K562 (cell line): ENCODE results near the gene TMEM50B. TPM values are rescaled to one million over a fixed set of nuclear protein-coding genes. Genes with fewer than 3 reads are reported as not detected.

Source experiments
- ATAC-seq: fragments of 200-7000 bp; cut with Tn5 transposase; 3 replicates; pipeline ENCODE4 v1.9.1; 2020; ENCODE audit warnings: moderate library complexity
- BruUV-seq: library from RNA; stranded (reverse); fragments of 400-500 nt; replicated peaks from 2 replicates; lab custom pipeline; 2021; lab: Mats Ljungman, UMichigan
- CTCF ChIA-PET: fragments of 300-600 bp; formaldehyde crosslinking; extraction: SDS; loops from one replicate; lab custom pipeline; 2021; ENCODE audit warnings: low intra/inter-chr PET ratio; lab: Yijun Ruan, JAX
- POLR2A ChIA-PET: fragments of 300-600, 350-650 bp; sonication (Branson Sonifier 250); formaldehyde crosslinking; extraction: SDS; loops from one replicate; lab custom pipeline; 2021; ENCODE audit warnings: antibody characterized with exemption, inconsistent platforms; lab: Yijun Ruan, JAX
- DNase-seq, 4 experiments: peaks; one replicate each; pipeline versions ENCODE4 v3.0.0 to v3.0.0-alpha.2; 2011 to 2018; ENCODE audit warnings: low spot score in 3 of 4, mixed read lengths in 3 of 4; ENCODE audit errors: extremely low read depth in 1 of 4
- FAIRE-seq: peaks from 2 replicates; lab custom pipeline; 2011; peaks lifted over from hg19 to GRCh38; lab: Jason Lieb, UNC
- H2AFZ ChIP-seq: 2 replicates; pipeline ENCODE4 v1.6.0; 2011; ENCODE audit warnings: low read depth, low read length, control low read depth, inconsistent platforms
- H3K27ac ChIP-seq: fragments of 200-600 bp; 3 replicates; pipeline ENCODE4 v1.8.0; 2011; ENCODE audit warnings: low read depth, mild to moderate bottlenecking, control low read depth, inconsistent platforms, low read length, moderate library complexity, mixed read lengths; ENCODE audit errors: extremely low read depth
- H3K27me3 ChIP-seq, 2 experiments: fragments of 300-600 bp in 1 of 2; 2 replicates in 1 of 2; 3 replicates in 1 of 2; pipeline versions ENCODE4 v1.6.0 to v1.8.0; 2011; ENCODE audit warnings: inconsistent platforms in 2 of 2, low read length in 2 of 2, mild to moderate bottlenecking in 1 of 2, mixed read lengths in 1 of 2, moderate library complexity in 1 of 2; ENCODE audit not compliant: control insufficient read depth in 2 of 2, insufficient read depth in 2 of 2
- H3K36me3 ChIP-seq: fragments of 300-600 bp; 3 replicates; pipeline ENCODE4 v1.8.0; 2011; ENCODE audit warnings: mild to moderate bottlenecking, low read length, inconsistent platforms; ENCODE audit not compliant: control insufficient read depth, insufficient read depth
- H3K4me1 ChIP-seq, 2 experiments: fragments of 200-600 bp in 1 of 2; replicated peaks in 1 of 2; 2 replicates in 1 of 2; 3 replicates in 1 of 2; pipeline versions ENCODE4 v1.5.1 to v1.8.0; 2011; ENCODE audit warnings: inconsistent platforms in 2 of 2, low read length in 2 of 2, mild to moderate bottlenecking in 1 of 2, mixed read lengths in 1 of 2, moderate library complexity in 1 of 2; ENCODE audit not compliant: control insufficient read depth in 2 of 2, insufficient read depth in 2 of 2
- H3K4me2 ChIP-seq: 2 replicates; pipeline ENCODE4 v1.6.1; 2011; ENCODE audit warnings: low read length, control low read depth, inconsistent platforms, mixed read lengths; ENCODE audit not compliant: insufficient read depth
- H3K4me3 ChIP-seq: fragments of 200-600 bp; sonication (generic), shearing (Covaris generic); 2 replicates; pipeline ENCODE4 v1.5.1; 2016; ENCODE audit warnings: control low read depth, inconsistent platforms
- H3K79me2 ChIP-seq: fragments of 200-600 bp; 3 replicates; pipeline ENCODE4 v1.8.0; 2011; ENCODE audit warnings: low read length, inconsistent platforms; ENCODE audit not compliant: control insufficient read depth, insufficient read depth
- H3K9ac ChIP-seq, 2 experiments: 2 replicates each; pipeline versions ENCODE4 v1.6.0 to v1.6.1; 2011; ENCODE audit warnings: low read depth in 2 of 2, low read length in 2 of 2, control low read depth in 1 of 2, inconsistent platforms in 1 of 2, mild to moderate bottlenecking in 1 of 2, mixed read lengths in 1 of 2; ENCODE audit not compliant: insufficient read depth in 1 of 2
- H3K9me1 ChIP-seq: one replicate; pipeline ENCODE4 v1.6.0; 2011; ENCODE audit warnings: inconsistent platforms, mild to moderate bottlenecking, low read length, moderate library complexity; ENCODE audit not compliant: control insufficient read depth, insufficient read depth
- H3K9me3 ChIP-seq: replicated peaks from 2 replicates; pipeline ENCODE4 v1.5.1; 2011; ENCODE audit warnings: low read depth, low read length, inconsistent platforms; ENCODE audit not compliant: control insufficient read depth, insufficient read depth
- H4K20me1 ChIP-seq: replicated peaks from 2 replicates; pipeline ENCODE4 v1.6.1; 2011; ENCODE audit warnings: low read length, inconsistent platforms, mixed read lengths; ENCODE audit not compliant: control insufficient read depth, insufficient read depth
- EHMT2 ChIP-seq: fragments of 450-650 bp; IDR thresholded peaks from 2 replicates; pipeline ENCODE4 v1.6.1; 2018; ENCODE audit warnings: antibody characterized with exemption
- GTF2F1 ChIP-seq: IDR thresholded peaks from 2 replicates; pipeline ENCODE4 v1.6.1; 2011; ENCODE audit warnings: low read depth, low read length, improper control_type of control experiment
- MAZ ChIP-seq, 2 experiments: fragments of 450-650 bp in 1 of 2; sonication (generic) in 1 of 2; formaldehyde crosslinking; IDR thresholded peaks in 1 of 2; conservative IDR thresholded peaks in 1 of 2; 2 replicates each; pipeline versions ENCODE4 v1.4.0 to v1.5.0; 2020; ENCODE audit warnings: mild to moderate bottlenecking in 1 of 2, missing genetic modification reagents in 1 of 2
- PYGO2 ChIP-seq: fragments of 450-650 bp; IDR thresholded peaks from 2 replicates; pipeline ENCODE4 v1.6.1; 2016; ENCODE audit warnings: mild to moderate bottlenecking, missing genetic modification characterization, moderate library complexity, missing compliant biosample characterization
- RBFOX2 ChIP-seq: fragments of 200-400 bp; formaldehyde crosslinking; IDR thresholded peaks from 2 replicates; pipeline ENCODE4 v1.6.1; 2017; ENCODE audit warnings: low read depth, mild to moderate bottlenecking, low read length, moderate library complexity
- RNF2 ChIP-seq: sonication (generic); IDR thresholded peaks from 2 replicates; pipeline ENCODE4 v1.6.1; 2016
- SREBF2 ChIP-seq: sonication (generic); formaldehyde crosslinking; IDR thresholded peaks from 2 replicates; pipeline ENCODE4 v1.4.0; 2020; ENCODE audit warnings: mild to moderate bottlenecking, missing genetic modification reagents
- U2AF1 ChIP-seq: fragments of 200-400 bp; formaldehyde crosslinking; optimal IDR thresholded peaks from 2 replicates; pipeline ENCODE3; 2017; ENCODE audit warnings: mild to moderate bottlenecking, low read depth, low read length, moderate library complexity
- ZFP36 ChIP-seq: fragments of 150-350 bp; IDR thresholded peaks from 2 replicates; pipeline ENCODE4 v1.6.1; 2018; ENCODE audit warnings: low read length, low read depth; ENCODE audit not compliant: partially characterized antibody
- ZNF707 ChIP-seq: fragments of 250-450 bp; sonication (Bioruptor Pico); conservative IDR thresholded peaks from 2 replicates; pipeline ENCODE4 v1.8.0; 2022; ENCODE audit warnings: inconsistent platforms, mild to moderate bottlenecking, moderate library complexity
- WGBS: fragments of 100-300 bp; shearing (Covaris generic); methylation state at CpG from one replicate; pipeline ENCODE4 v1.1.6; 2016; ENCODE audit warnings: low coverage, mixed read lengths; ENCODE audit not compliant: insufficient coverage; ENCODE audit errors: missing lambda C conversion rate; 5-methylcytosine and 5-hydroxymethylcytosine counted together
- in situ Hi-C: fragments of 300-500 bp; cut with MboI; formaldehyde crosslinking; loops from 4 replicates; pipeline ENCODE4 v1.15.0; 2018; ENCODE audit warnings: inconsistent platforms, mixed read lengths
- intact Hi-C: fragments of 100-400 bp; cut with micrococcal nuclease; formaldehyde crosslinking; loops from 2 replicates; pipeline ENCODE4 v1.14.2; 2022
- polyA plus RNA-seq, 8 experiments: library from polyadenylated mRNA; depleted of rRNA in 4 of 8; stranded (reverse) in 5 of 8; unstranded in 3 of 8; fragments of >200 nt; fragmentation: Nextera tagmentation in 2 of 8; fragmentation: Illumina TruSeq in 1 of 8; extraction: Ambion mirVana in 2 of 8; extraction: Trizol in 1 of 8; gene quantifications; 2 replicates each; pipeline versions ENCODE4 v1.2.1 to v1.2.3, GENCODE V29; 2011 to 2014; ENCODE audit warnings: inconsistent platforms in 1 of 8, missing spikeins in 1 of 8
- total RNA-seq, 7 experiments: library from RNA; depleted of rRNA in 6 of 7; stranded (reverse); fragments of >200 nt in 6 of 7; fragmentation: Illumina TruSeq in 2 of 7; extraction: Trizol in 2 of 7; gene quantifications; 2 replicates each; pipeline versions ENCODE4 v1.2.1 to v1.2.3, GENCODE V29; 2011 to 2021; ENCODE audit warnings: low replicate concordance in 1 of 7
- TF ChIP-seq, protein P1 (sequence below): fragments of 250-450 bp; sonication (Bioruptor Pico); IDR thresholded peaks from 2 replicates; pipeline ENCODE4 v1.8.0; 2021; ENCODE audit warnings: moderate library complexity, mild to moderate bottlenecking, inconsistent platforms

Gene TMEM50B
- total and polyA plus RNA-seq, 9 of the 15 experiments (the other 6 are each of a cell fraction or from before 2014, with no cell fraction given): 20.5 to 64.6 (median 28.9) TPM

- Histone ChIP-seq H3K9me1 (no peaks in the 10 kb centered on the region), H3K4me2 (no peak overlapping the region), H3K9ac (no peak overlapping the region), H3K27ac (no peak overlapping the region), H3K79me2 (no peaks in the 10 kb centered on the region), H4K20me1 (no peaks in the 10 kb centered on the region), H3K27me3 (no peaks in the 10 kb centered on the region), H2AFZ (no peak overlapping the region), H3K4me3 (no peak overlapping the region), H3K36me3 (peaks cover 61% of the 10 kb centered on the region), H3K9me3 (no peaks in the 10 kb centered on the region), H3K4me1 (no peaks in the 10 kb centered on the region)
- WGBS: 71% methylated on average over 3 of the region's 3 CpGs
- DNase-seq: no peak
- intact Hi-C loops: no loop called here
- TF ChIP-seq RBFOX2 (no peak), RNF2 (no peak), ZFP36 (no peak), PYGO2 (tag) (no peak), MAZ (CRISPR knock-in tag; conservative IDR thresholded peaks at IDR 0.05 in 1 of 2, IDR thresholded peaks at IDR 0.05 in 1 of 2) (no peak), GTF2F1 (no peak), U2AF1 (no peak), ZNF707 (CRISPR knock-in tag) (no peak), SREBF2 (CRISPR knock-in tag) (no peak), EHMT2 (no peak)
- TF ChIP-seq, protein P1, sequence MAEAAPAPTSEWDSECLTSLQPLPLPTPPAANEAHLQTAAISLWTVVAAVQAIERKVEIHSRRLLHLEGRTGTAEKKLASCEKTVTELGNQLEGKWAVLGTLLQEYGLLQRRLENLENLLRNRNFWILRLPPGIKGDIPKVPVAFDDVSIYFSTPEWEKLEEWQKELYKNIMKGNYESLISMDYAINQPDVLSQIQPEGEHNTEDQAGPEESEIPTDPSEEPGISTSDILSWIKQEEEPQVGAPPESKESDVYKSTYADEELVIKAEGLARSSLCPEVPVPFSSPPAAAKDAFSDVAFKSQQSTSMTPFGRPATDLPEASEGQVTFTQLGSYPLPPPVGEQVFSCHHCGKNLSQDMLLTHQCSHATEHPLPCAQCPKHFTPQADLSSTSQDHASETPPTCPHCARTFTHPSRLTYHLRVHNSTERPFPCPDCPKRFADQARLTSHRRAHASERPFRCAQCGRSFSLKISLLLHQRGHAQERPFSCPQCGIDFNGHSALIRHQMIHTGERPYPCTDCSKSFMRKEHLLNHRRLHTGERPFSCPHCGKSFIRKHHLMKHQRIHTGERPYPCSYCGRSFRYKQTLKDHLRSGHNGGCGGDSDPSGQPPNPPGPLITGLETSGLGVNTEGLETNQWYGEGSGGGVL (CRISPR knock-in tag): no peak
- no TSS peak for BruUV-seq
- ATAC-seq: no peak
- ChIA-PET CTCF (no interaction called here), POLR2A (no interaction called here)
- peak; percentile 23 for FAIRE-seq
- in situ Hi-C loops: no loop called here
Observed at GRCh38 chr21:33425825-33426224, 53.9 kb downstream of the TMEM50B start.
